Mucosa of rectum (tissue), 2 donors: ENCODE data around the gene DOLPP1.

Experiments used
- H3K27ac ChIP-seq, 2 donors: one replicate each; pipeline ENCODE4 v1.7.0; 2013; ENCODE audit warnings: inconsistent platforms in 2 of 2, low read depth in 2 of 2, low read length in 2 of 2
- H3K27me3 ChIP-seq, 2 donors: one replicate each; pipeline ENCODE4 v1.7.0; 2013; ENCODE audit warnings: low read length in 2 of 2; ENCODE audit not compliant: control insufficient read depth in 2 of 2, insufficient read depth in 2 of 2
- H3K36me3 ChIP-seq, 2 donors: one replicate each; pipeline ENCODE4 v1.7.0; 2013; ENCODE audit warnings: low read length in 2 of 2; ENCODE audit not compliant: control insufficient read depth in 2 of 2, insufficient read depth in 2 of 2
- H3K4me1 ChIP-seq, 2 donors: one replicate each; pipeline ENCODE4 v1.7.0; 2013; ENCODE audit warnings: low read length in 2 of 2, mild to moderate bottlenecking in 1 of 2; ENCODE audit not compliant: control insufficient read depth in 2 of 2, insufficient read depth in 2 of 2
- H3K4me3 ChIP-seq, 2 donors: one replicate each; pipeline ENCODE4 v1.7.0; 2013; ENCODE audit warnings: low read length in 2 of 2
- H3K9ac ChIP-seq, 2 donors: one replicate each; pipeline ENCODE4 v1.7.0; 2013; ENCODE audit warnings: low read length in 2 of 2, low read depth in 1 of 2, mild to moderate bottlenecking in 1 of 2
- H3K9me3 ChIP-seq, 2 donors: one replicate each; pipeline ENCODE4 v1.7.0; 2013; ENCODE audit warnings: low read length in 2 of 2; ENCODE audit not compliant: control insufficient read depth in 2 of 2
- donor health status: healthy.
- donor health status: Normal muscosa, but diverticular disease.

The DOLPP1 gene

GRCh38 chr9:129102791-129103594 lies 22.1 kb downstream of the DOLPP1 start:
- H3K9me3 ChIP-seq: no peaks in the 10 kb centered on the region
- H3K4me3 ChIP-seq: no peak overlapping the region
- no peaks in the 10 kb centered on the region for H3K27me3 ChIP-seq
- H3K9ac ChIP-seq: no peak overlapping the region
- no peak overlapping the region for H3K27ac ChIP-seq
- peaks cover 4 to 10% of the 10 kb centered on the region in 2 donors for H3K36me3 ChIP-seq
- peaks cover 4 to 7% of the 10 kb centered on the region in 2 donors for H3K4me1 ChIP-seq

GRCh38 chr9:129103595-129103965 lies 22.7 kb downstream of the DOLPP1 start:
- H3K27ac ChIP-seq: no peak overlapping the region
- H3K4me1 ChIP-seq: peaks cover 9 to 13% of the 10 kb centered on the region in 2 donors
- peaks cover 4 to 6% of the 10 kb centered on the region in 2 donors for H3K36me3 ChIP-seq
- no peak overlapping the region for H3K9ac ChIP-seq
- no peaks in the 10 kb centered on the region for H3K9me3 ChIP-seq
- no peaks in the 10 kb centered on the region for H3K27me3 ChIP-seq
- H3K4me3 ChIP-seq: no peak overlapping the region

GRCh38 chr9:129104051-129104450 lies 23.1 kb downstream of the DOLPP1 start:
- peaks cover 11 to 18% of the 10 kb centered on the region in 2 donors for H3K4me1 ChIP-seq
- peaks cover 4 to 6% of the 10 kb centered on the region in 2 donors for H3K36me3 ChIP-seq
- H3K27ac ChIP-seq: no peak overlapping the region
- H3K27me3 ChIP-seq: no peaks in the 10 kb centered on the region
- H3K4me3 ChIP-seq: no peak overlapping the region
- H3K9me3 ChIP-seq: no peaks in the 10 kb centered on the region
- H3K9ac ChIP-seq: no peak overlapping the region

- Histone ChIP-seq H3K4me3 (no peak overlapping the region), H3K27me3 (no peaks in the 10 kb centered on the region), H3K4me1 (peaks cover 19 to 30% of the 10 kb centered on the region in 2 donors), H3K36me3 (peaks cover 4 to 6% of the 10 kb centered on the region in 2 donors), H3K27ac (no peak overlapping the region), H3K9ac (no peak overlapping the region), H3K9me3 (no peaks in the 10 kb centered on the region)
These were observed 25.2 kb downstream of the DOLPP1 start for GRCh38 chr9:129105857-129106694.

GRCh38 chr9:129107651-129108050 lies 26.7 kb downstream of the DOLPP1 start:
- no peak overlapping the region for H3K4me3 ChIP-seq
- H3K27me3 ChIP-seq: no peaks in the 10 kb centered on the region
- H3K4me1 ChIP-seq: peaks cover 24 to 36% of the 10 kb centered on the region in 2 donors
- H3K9me3 ChIP-seq: no peaks in the 10 kb centered on the region
- H3K9ac ChIP-seq: no peak overlapping the region
- no peak overlapping the region for H3K27ac ChIP-seq
- peaks cover 4 to 6% of the 10 kb centered on the region in 2 donors for H3K36me3 ChIP-seq

GRCh38 chr9:129108083-129108804 lies 27.3 kb downstream of the DOLPP1 start:
- Histone ChIP-seq H3K27me3 (no peaks in the 10 kb centered on the region), H3K27ac (no peak overlapping the region), H3K4me3 (no peak overlapping the region), H3K4me1 (peaks cover 21 to 30% of the 10 kb centered on the region in 2 donors), H3K9me3 (no peaks in the 10 kb centered on the region), H3K9ac (no peak overlapping the region), H3K36me3 (peaks cover 4 to 6% of the 10 kb centered on the region in 2 donors)

- H3K4me1 ChIP-seq: peaks cover 21 to 29% of the 10 kb centered on the region in 2 donors
- no peak overlapping the region for H3K27ac ChIP-seq
- H3K9me3 ChIP-seq: no peaks in the 10 kb centered on the region
- peak overlapping the region in 1 of 2 donors; percentile 42 for H3K9ac ChIP-seq
- no peaks in the 10 kb centered on the region for H3K27me3 ChIP-seq
- peaks cover 4 to 6% of the 10 kb centered on the region in 2 donors for H3K36me3 ChIP-seq
- peak overlapping the region in 1 of 2 donors; percentile 46 for H3K4me3 ChIP-seq
These were observed 28.1 kb downstream of the DOLPP1 start for GRCh38 chr9:129108805-129109536.

GRCh38 chr9:129109537-129109903 lies 28.6 kb downstream of the DOLPP1 start:
- Histone ChIP-seq H3K4me1 (peaks cover 21 to 29% of the 10 kb centered on the region in 2 donors), H3K4me3 (peak overlapping the region; percentile 20 to 46), H3K27me3 (no peaks in the 10 kb centered on the region), H3K9ac (peak overlapping the region in 1 of 2 donors; percentile 42), H3K27ac (no peak overlapping the region), H3K36me3 (peaks cover 4 to 6% of the 10 kb centered on the region in 2 donors), H3K9me3 (no peaks in the 10 kb centered on the region)

GRCh38 chr9:129109952-129110739 lies 29.2 kb downstream of the DOLPP1 start:
- H3K27ac ChIP-seq: peak overlapping the region; percentile 77 to 100
- peaks cover 4 to 6% of the 10 kb centered on the region in 2 donors for H3K36me3 ChIP-seq
- no peaks in the 10 kb centered on the region for H3K27me3 ChIP-seq
- H3K4me3 ChIP-seq: peak overlapping the region; percentile 74 to 76
- H3K9ac ChIP-seq: peak overlapping the region; percentile 60 to 81
- peaks cover 21 to 29% of the 10 kb centered on the region in 2 donors for H3K4me1 ChIP-seq
- no peaks in the 10 kb centered on the region for H3K9me3 ChIP-seq
